ENCODE results near the gene PI4KA. TPM values are rescaled to one million over a fixed set of nuclear protein-coding genes. Genes with fewer than 3 reads are reported as not detected.
A peak's percentile ranks its signal among the peaks of the same experiment; 100 is the strongest.

The PI4KA gene
- total and polyA plus RNA-seq, 2 of the 13 experiments (the other 11 are each of a cell fraction or from before 2014, with no cell fraction given) = 27.4 to 56.4 TPM

- no peak for TF ChIP-seq ZNF616 (CRISPR knock-in tag; IDR thresholded peaks at IDR 0.05; ENCODE audit: low read depth)
- TF ChIP-seq ARID4A (CRISPR knock-in tag; IDR thresholded peaks at IDR 0.05; ENCODE audit: borderline replicate concordance) = 0 out of 2 replicates have a peak, but pooled peaks have one; percentile 4
- no peak for TF ChIP-seq ZNF251 (CRISPR knock-in tag; IDR thresholded peaks at IDR 0.05)
- no peak for TF ChIP-seq ZFP36L1 (CRISPR knock-in tag; IDR thresholded peaks at IDR 0.05)
- no peak for TF ChIP-seq ZNF317 (CRISPR knock-in tag; IDR thresholded peaks at IDR 0.05)
- Histone ChIP-seq H3K4me1 (ENCODE audit: insufficient read depth, low read length) (peaks cover 43% of the 10 kb centered on the region), H3K9me3 (ENCODE audit: low read length) (no peaks in the 10 kb centered on the region), H2AFZ (ENCODE audit: low read length) (no peak overlapping the region), H3K4me3 (replicated peaks in 1 of 3; ENCODE audit: insufficient read depth in 1 of 3, low read depth in 2 of 3, low read length in 3 of 3) (no peak overlapping the region), H3K36me3 (replicated peaks in 1 of 2; ENCODE audit: control insufficient read depth in 1 of 2, insufficient read depth in 2 of 2, low read length in 2 of 2) (peaks cover 3 to 15% of the 10 kb centered on the region in 2 experiments; a peak in 2 of 5 replicates), H3K27ac (ENCODE audit: extremely low read length, insufficient read depth, low read length) (peak overlapping the region; percentile 42), H3K9ac (ENCODE audit: insufficient read depth, low read depth, low read length) (0 out of 2 replicates have a peak overlapping the region, but pooled peaks have one; percentile 13), H3K27me3 (ENCODE audit: control insufficient read depth in 1 of 2, insufficient read depth in 2 of 2, low read length in 2 of 2) (no peaks in the 10 kb centered on the region), H3K4me2 (ENCODE audit: low read depth, low read length) (peak overlapping the region; percentile 45), H3K79me2 (ENCODE audit: insufficient read depth, low read length) (no peaks in the 10 kb centered on the region), H4K20me1 (ENCODE audit: insufficient read depth, low read length) (no peaks in the 10 kb centered on the region)
- ATAC-seq = no peak
- POLR2A ChIA-PET = interaction anchor here (0.9 to 2.0 kb wide), 5 partner anchors 10 to 93 kb away, joined by 3 to 10 read pairs (median 4); partner anchors contain the start of gene SERPIND1
- DNase-seq (ENCODE audit: low spot score) = no peak
- BruUV-seq (replicated peaks) = no TSS peak
- CTCF ChIA-PET (ENCODE audit: low intra/inter-chr PET ratio, low total read pairs) = no interaction called here
- in situ Hi-C loops (cut with HindIII; ENCODE audit: extremely low pct_ligation_motif_present, low pct_unique_long_range_greater_than_20kb) (no loop called here), intact Hi-C loops (cut with micrococcal nuclease; ENCODE audit: unreplicated experiment) (no loop called here)
- FAIRE-seq = no peak
- 86% methylated on average over 5 of the region's 5 CpGs for WGBS (ENCODE audit: low lambda C conversion rate)
These were observed 8.1 kb upstream of the PI4KA start for GRCh38 chr22:20866736-20867135.

Data from HepG2 (cell line).